NCI-H1694 (cell line): ENCODE measurements around the gene GPATCH8.
A peak's percentile ranks its signal among the peaks of the same experiment; 100 is the strongest.

Source experiments
- DNase-seq: peaks from one replicate; lab custom pipeline; 2025; lab: John Stamatoyannopoulos, UW

The GPATCH8 gene

DNA sequence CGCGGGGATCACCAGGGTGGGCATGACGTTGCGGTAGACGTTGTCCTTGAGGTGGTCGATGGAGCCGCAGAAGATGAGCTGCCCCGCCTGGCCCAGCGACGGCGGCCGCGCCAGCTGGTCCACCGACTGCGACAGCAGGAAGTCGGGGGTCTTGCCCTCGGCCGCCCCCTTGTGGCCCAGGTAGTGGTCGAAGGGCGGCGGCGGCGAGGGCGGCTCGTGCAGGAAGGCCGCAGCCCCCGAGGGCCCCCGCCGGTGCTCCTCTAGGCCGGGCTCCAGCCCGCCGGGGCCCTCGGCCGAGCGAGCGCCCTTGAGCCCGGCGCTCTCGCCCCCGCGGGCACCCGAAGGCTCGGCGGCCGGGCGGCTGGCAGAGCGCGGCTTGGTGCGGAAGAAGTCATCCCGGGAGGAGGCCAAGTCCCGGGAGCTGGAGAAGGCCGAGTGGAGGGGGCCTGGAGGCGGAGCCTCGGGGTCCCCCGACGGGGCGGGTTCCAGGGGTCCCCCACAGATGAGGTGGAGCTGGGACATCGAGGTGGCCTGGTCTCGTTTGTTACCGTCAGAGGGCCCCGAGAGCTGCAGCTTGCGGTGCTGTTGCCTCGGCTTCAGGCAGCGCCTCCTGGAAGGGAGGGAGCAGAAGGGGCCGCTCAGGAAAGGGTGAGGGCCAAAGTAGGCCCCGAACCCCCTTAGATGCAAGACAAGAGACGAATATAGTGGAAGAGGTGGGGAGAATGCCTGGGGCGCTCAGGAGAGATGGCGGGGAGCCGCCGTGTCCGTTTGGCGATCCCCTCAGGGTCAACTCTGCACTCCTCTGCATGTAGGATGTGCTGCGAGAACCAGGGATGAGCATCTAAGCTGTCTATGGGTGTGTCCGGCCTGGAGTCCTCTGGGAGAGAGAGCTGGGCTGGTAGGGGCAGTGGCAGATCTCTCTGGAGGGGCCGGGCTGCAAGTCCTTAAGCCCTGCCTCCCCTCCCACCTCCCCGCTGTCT, 148.3 kb downstream of the GPATCH8 start:
- DNase-seq: no peak

DNA sequence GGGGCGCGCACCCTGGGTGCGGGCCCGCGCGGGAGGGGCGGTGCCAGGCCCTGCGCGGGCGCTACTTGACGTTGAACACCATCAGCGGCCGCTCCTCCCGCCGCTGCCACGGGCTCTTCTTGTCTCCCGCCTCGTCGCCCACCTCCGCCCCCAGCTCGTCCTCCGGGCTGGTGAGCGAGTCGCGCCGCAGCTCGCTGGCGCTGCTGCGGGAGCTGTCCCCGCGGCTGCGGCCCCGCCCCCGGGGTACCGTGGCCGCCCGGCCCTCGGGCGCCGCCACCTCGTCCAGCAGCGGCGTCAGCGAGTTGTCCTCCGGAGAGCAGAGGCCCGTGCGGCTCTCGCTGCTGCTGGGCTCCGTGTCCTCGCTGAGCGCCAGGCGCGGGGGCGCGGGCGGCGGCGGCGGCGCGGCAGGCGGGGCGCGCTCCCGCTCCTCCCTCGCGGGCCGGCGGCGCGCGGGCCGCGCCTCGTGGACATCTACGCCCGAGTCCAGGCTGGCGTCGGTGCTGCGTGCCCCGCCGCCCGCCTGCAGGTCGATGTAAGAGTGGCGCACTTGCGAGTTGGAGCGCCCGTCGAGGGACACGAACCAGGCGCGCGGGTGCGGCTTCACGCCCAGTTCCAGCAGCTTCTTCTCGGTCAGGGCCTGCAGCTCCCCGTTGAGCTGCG, 149.4 kb downstream of the GPATCH8 start:
- no peak for DNase-seq

DNA sequence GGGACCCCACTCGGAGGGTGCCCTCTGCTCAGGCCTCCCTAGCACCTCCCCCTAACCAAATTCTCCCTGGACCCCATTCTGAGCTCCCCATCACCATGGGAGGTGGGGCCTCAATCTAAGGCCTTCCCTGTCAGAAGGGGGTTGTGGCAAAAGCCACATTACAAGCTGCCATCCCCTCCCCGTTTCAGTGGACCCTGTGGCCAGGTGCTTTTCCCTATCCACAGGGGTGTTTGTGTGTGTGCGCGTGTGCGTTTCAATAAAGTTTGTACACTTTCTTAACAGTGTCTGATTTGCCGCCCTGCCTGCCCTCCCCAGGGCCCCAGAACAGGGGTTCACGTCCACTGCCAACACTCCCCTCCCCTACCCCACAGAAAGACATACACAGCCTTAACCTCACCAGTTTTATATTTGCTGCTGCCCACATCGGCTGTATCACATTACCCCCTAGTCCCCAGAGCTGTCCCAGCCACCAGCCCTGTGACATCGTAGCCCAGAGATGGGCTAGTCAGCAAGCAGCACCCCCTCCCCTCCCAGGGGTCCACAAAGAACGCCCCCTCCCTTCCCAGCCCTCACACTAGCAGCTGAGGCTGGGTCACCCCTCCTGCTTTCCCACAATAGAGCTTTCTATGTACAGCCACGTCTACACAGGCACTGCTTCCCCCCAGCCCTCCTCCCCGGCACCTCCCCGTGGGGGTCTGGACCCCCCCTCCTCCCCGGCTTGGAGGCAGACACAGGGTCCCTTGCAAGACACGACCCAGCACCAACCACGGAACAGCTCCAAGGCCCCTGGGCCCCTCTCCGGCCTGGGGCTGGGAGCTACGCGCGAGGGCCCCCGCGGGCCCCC, 150.2 kb downstream of the GPATCH8 start:
- no peak for DNase-seq

DNA sequence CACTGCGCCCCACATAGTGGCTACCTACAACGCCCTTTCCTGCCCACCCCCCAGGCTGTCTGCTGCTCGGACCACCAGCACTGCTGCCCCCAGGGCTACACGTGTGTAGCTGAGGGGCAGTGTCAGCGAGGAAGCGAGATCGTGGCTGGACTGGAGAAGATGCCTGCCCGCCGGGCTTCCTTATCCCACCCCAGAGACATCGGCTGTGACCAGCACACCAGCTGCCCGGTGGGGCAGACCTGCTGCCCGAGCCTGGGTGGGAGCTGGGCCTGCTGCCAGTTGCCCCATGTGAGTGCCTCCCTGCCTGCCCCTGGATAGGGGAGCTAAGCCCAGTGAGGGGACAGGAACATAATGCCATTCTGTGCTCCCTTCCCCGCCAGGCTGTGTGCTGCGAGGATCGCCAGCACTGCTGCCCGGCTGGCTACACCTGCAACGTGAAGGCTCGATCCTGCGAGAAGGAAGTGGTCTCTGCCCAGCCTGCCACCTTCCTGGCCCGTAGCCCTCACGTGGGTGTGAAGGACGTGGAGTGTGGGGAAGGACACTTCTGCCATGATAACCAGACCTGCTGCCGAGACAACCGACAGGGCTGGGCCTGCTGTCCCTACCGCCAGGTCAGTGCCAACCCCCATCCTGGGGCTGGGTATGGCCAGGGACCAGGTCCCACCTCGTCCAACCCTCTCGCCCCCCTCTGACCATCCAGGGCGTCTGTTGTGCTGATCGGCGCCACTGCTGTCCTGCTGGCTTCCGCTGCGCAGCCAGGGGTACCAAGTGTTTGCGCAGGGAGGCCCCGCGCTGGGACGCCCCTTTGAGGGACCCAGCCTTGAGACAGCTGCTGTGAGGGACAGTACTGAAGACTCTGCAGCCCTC, 151.0 kb downstream of the GPATCH8 start:
- no peak for DNase-seq

DNA sequence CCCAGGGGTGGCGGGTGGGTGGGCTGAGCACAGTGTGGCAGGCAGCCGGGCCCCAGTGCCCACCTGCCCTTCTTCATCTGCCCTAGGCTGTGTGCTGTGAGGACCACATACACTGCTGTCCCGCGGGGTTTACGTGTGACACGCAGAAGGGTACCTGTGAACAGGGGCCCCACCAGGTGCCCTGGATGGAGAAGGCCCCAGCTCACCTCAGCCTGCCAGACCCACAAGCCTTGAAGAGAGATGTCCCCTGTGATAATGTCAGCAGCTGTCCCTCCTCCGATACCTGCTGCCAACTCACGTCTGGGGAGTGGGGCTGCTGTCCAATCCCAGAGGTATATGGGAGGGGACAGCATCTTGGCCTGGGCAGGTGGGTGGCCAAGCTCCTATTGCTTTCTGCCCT, 151.7 kb downstream of the GPATCH8 start:
- no peak for DNase-seq

DNA sequence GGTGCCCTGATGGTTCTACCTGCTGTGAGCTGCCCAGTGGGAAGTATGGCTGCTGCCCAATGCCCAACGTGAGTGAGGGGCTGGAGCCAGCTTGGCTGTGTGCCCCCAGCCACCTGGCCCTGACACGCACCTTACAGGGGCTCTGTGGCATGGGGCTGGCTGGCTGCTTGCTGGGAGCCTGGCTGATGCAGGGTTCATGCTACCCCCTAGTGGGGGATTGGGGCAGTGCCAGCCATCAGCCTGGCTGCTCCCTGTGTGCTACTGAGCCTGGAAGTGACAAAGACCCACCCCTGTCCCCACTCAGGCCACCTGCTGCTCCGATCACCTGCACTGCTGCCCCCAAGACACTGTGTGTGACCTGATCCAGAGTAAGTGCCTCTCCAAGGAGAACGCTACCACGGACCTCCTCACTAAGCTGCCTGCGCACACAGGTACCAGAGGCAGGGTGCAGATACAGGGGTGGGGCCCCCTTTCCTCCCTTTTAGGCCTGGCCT, 152.4 kb downstream of the GPATCH8 start:
- DNase-seq: peak; percentile 76

DNA sequence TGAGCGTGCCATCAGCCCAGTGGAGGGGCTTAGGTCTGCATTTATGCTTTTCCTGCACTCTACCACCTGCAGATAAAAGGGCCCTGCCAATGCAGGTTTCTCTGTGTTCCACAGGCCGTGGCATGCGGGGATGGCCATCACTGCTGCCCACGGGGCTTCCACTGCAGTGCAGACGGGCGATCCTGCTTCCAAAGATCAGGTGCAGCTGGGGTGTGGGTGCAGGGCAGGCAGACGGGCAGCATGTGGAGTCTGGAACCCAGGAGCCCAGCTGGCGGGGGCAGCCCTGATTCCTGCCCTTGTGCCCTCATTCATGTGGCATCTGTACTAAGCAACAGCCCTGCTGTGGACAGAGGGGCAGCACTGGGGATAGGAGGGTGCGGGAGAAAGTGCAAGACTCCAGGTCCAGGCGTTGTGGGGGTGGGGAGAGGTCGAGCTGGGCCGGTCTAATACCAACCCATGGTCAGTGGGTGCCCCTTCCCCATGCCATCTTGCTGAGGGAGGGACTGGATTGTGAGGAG, 153.6 kb downstream of the GPATCH8 start:
- DNase-seq: no peak

DNA sequence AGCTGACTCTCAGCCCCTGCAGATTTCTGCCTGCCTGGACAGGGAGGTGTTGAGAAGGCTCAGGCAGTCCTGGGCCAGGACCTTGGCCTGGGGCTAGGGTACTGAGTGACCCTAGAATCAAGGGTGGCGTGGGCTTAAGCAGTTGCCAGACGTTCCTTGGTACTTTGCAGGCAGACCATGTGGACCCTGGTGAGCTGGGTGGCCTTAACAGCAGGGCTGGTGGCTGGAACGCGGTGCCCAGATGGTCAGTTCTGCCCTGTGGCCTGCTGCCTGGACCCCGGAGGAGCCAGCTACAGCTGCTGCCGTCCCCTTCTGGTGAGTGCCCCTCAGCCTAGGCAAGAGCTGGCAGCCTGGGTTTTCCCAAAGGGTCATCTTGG, 154.2 kb downstream of the GPATCH8 start:
- no peak for DNase-seq

DNA sequence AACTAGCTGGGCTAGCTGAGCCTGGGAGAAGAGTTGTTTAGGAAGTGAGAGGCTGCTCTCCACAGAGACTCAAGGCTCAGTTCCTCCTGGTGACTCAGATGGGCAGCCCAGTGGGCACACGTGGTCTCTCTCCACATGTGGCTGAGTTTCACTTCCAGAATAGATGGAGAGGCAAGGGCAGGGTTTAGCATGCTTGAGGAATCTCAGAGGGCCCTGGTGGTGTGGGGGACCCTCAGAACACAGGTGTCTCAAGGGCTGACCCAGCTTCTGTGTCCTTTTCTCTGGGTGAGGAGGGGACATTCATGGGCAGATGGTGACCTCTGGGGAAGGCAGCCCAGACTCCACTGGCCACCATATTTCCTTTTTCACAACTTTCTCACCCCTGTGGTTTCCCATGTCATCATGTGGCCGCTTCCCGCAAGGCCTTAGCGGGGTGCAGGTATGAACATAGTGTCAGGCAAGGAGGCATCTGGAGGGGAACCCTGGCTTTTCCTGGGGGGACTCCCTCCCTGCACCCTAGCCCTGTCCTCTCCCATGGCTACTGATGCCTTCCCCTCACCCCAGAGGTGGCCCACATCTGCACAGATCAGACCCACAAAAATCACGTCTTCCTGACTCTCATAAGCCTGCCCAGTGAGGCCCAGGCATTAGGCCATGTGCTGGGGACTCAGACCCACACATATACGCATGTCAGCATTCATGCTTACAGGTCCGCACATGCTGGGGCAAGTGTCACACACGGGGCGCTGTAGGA, 154.8 kb downstream of the GPATCH8 start:
- DNase-seq: no peak
